ENCODE measurements around the gene CRHBP.

- TF ChIP-seq, protein P1, sequence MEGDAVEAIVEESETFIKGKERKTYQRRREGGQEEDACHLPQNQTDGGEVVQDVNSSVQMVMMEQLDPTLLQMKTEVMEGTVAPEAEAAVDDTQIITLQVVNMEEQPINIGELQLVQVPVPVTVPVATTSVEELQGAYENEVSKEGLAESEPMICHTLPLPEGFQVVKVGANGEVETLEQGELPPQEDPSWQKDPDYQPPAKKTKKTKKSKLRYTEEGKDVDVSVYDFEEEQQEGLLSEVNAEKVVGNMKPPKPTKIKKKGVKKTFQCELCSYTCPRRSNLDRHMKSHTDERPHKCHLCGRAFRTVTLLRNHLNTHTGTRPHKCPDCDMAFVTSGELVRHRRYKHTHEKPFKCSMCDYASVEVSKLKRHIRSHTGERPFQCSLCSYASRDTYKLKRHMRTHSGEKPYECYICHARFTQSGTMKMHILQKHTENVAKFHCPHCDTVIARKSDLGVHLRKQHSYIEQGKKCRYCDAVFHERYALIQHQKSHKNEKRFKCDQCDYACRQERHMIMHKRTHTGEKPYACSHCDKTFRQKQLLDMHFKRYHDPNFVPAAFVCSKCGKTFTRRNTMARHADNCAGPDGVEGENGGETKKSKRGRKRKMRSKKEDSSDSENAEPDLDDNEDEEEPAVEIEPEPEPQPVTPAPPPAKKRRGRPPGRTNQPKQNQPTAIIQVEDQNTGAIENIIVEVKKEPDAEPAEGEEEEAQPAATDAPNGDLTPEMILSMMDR (IDR thresholded peaks at IDR 0.05) = no peak
- TF ChIP-seq POLR2A (IDR thresholded peaks at IDR 0.05) = no peak
Observed at GRCh38 chr5:77017668-77018067, 64.8 kb downstream of the CRHBP start.
